SH-SY5Y (cell line): ENCODE results near the gene GPR152.

Experiments
- GATA2 ChIP-seq: IDR thresholded peaks from 2 replicates; pipeline ENCODE4 v1.6.1; 2011; ENCODE audit warnings: mild to moderate bottlenecking, low read depth, low read length
- GATA3 ChIP-seq: IDR thresholded peaks from 2 replicates; pipeline ENCODE4 v1.6.1; 2011; ENCODE audit warnings: low read depth, mild to moderate bottlenecking, low read length, moderate library complexity

DNA sequence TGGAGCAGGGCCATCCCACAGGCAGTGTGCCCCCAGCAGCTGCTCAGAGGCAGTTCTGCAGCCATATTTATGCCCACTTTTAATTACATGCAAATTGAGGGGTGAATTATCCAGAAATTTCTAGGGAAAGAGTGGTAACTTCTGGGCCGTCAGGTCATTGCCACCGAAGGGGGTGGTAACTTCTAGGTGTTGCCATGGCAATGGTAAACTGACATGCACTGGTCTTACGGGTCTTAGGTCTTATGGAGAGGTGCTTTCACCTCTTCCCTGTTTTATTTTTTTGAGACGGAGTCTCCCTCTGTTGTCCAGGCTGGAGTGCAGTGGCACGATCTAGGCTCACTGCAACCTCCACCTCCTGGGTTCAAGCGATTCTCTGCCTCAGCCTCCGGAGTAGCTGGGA lies 20.4 kb upstream of the GPR152 start:
- TF ChIP-seq GATA2 (no peak), GATA3 (no peak)
